ENCODE results near the gene STARD3NL.
A peak's percentile ranks its signal among the peaks of the same experiment; 100 is the strongest.

The STARD3NL gene

GRCh38 chr7:38185395-38186307 is 7.6 kb downstream of the STARD3NL start:
- peak; percentile 15 to 38 for DNase-seq

GRCh38 chr7:38186593-38187314 is 8.7 kb downstream of the STARD3NL start:
- no peak for DNase-seq

- DNase-seq, result no peak
These were observed 9.9 kb downstream of the STARD3NL start for GRCh38 chr7:38187794-38188440.

- DNase-seq, result no peak
These were observed 11.3 kb downstream of the STARD3NL start for GRCh38 chr7:38189231-38189938.

- no peak for DNase-seq
These were observed 12.0 kb downstream of the STARD3NL start for GRCh38 chr7:38190011-38190410.

- no peak for DNase-seq
These were observed 13.7 kb downstream of the STARD3NL start for GRCh38 chr7:38191791-38192190.

- no peak for DNase-seq
These were observed 14.3 kb downstream of the STARD3NL start for GRCh38 chr7:38192327-38192726.

- no peak for DNase-seq
These were observed 18.0 kb downstream of the STARD3NL start for GRCh38 chr7:38195804-38196595.

GRCh38 chr7:38198366-38198765 is 20.3 kb downstream of the STARD3NL start:
- no peak for DNase-seq

- no peak for DNase-seq
These were observed 21.1 kb downstream of the STARD3NL start for GRCh38 chr7:38199154-38199553.

- no peak for DNase-seq
These were observed 21.7 kb downstream of the STARD3NL start for GRCh38 chr7:38199782-38200181.

- no peak for DNase-seq
These were observed 28.0 kb downstream of the STARD3NL start for GRCh38 chr7:38206071-38206470.

GRCh38 chr7:38207843-38208242 is 29.8 kb downstream of the STARD3NL start:
- DNase-seq, result no peak

GRCh38 chr7:38211486-38211885 is 33.4 kb downstream of the STARD3NL start:
- DNase-seq, result no peak

- DNase-seq, result no peak
These were observed 33.9 kb downstream of the STARD3NL start for GRCh38 chr7:38211940-38212339.

- DNase-seq, result no peak
These were observed 37.1 kb downstream of the STARD3NL start for GRCh38 chr7:38215115-38215514.

GRCh38 chr7:38215735-38216670 is 38.0 kb downstream of the STARD3NL start:
- DNase-seq, result peak; percentile 97 to 98

- no peak for DNase-seq
These were observed 39.6 kb downstream of the STARD3NL start for GRCh38 chr7:38217672-38218071.

GRCh38 chr7:38220452-38220851 is 42.4 kb downstream of the STARD3NL start:
- DNase-seq, result no peak

GRCh38 chr7:38222481-38223096 is 44.5 kb downstream of the STARD3NL start:
- DNase-seq, result peak; percentile 80 to 86
